Measurements from ENCODE around the gene PNLIPRP3.

PNLIPRP3 gene

GRCh38 chr10:116511365-116511764 is 83.7 kb downstream of the PNLIPRP3 start:
- no peak for DNase-seq (ENCODE audit: low spot score)

GRCh38 chr10:116521424-116522290 is 94.0 kb downstream of the PNLIPRP3 start:
- no peak for DNase-seq (ENCODE audit: low spot score)

- DNase-seq (ENCODE audit: low spot score), result no peak
Observed at GRCh38 chr10:116522803-116523381, 95.2 kb downstream of the PNLIPRP3 start.

GRCh38 chr10:116524736-116525135 is 97.1 kb downstream of the PNLIPRP3 start:
- DNase-seq (ENCODE audit: low spot score), result no peak

DNA sequence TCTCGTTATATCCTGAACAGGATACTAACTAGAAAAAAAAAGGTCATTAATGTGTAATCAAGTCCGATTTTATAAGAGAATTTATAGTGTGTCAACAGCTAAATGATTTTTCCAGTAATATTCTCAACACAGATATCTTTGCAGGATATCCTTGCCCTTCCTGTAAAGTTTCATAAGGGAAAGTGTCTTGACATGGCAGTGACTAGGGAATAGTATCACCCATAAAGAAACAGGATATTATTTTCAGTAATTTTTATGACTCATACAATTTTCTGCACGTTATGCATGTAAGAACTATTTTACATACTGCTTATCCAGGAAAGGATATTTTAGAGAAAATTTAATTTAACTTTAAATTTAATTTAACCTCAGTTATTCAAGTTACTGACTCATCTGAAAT is 98.6 kb downstream of the PNLIPRP3 start:
- DNase-seq (ENCODE audit: low spot score), result no peak

All from ecto neural progenitor cell (in vitro differentiated cells).